Measurements from ENCODE around the gene TMEM59.
A peak's percentile ranks its signal among the peaks of the same experiment; 100 is the strongest.
"Not testable (repeated sequence)": the region's sequence is repeated elsewhere in the genome, so short reads cannot be mapped to it uniquely, and the experiment has no call there.

TMEM59 gene, protein sequence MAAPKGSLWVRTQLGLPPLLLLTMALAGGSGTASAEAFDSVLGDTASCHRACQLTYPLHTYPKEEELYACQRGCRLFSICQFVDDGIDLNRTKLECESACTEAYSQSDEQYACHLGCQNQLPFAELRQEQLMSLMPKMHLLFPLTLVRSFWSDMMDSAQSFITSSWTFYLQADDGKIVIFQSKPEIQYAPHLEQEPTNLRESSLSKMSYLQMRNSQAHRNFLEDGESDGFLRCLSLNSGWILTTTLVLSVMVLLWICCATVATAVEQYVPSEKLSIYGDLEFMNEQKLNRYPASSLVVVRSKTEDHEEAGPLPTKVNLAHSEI

DNA sequence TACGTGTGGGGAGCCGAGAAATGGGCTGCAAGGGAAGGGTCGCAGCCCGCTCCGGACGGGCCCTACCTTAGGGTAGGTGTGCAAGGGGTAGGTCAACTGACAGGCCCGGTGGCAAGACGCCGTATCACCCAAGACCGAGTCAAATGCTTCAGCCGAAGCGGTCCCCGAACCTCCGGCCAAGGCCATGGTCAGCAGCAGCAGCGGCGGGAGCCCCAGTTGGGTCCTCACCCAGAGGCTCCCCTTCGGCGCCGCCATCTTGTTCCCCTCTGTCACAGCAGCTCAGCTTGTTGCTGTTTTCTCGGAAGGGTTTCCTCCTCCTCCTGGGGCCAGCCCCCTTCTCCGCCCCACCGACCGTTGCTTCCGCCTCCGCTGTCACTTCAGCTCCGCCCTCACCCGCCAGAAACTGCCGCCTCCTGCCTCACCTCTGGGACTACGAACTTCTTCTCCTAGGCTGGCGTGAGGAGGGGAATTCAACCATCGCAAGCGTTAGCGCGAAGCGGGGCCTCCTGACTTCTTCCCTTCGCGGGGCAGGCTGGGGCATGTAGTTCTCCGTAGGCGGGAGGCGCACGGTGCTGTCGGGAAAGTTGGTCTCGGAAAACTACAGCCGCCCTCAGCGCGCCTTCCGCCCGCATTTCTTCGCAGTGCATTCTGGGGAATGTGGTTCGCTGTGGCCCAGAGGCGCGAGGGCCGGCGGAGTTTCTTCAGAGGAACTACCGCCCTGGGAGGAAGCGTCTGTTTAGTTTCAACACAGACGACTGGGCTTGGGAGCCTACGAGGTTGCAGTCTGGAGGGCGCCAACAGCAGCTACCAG is at the start of gene TMEM59, which contains the start of gene TCEANC2:
TSS of gene TMEM59 (minus strand) at position 271 of the 811 bp plus-strand sequence. CDS start at position 255, 16 bp downstream.
TSS of gene TCEANC2 (plus strand) at position 675 of the 811 bp plus-strand sequence. CDS start 815 bp downstream, outside the sequence.
- DNase-seq = peak; percentile 98

DNA sequence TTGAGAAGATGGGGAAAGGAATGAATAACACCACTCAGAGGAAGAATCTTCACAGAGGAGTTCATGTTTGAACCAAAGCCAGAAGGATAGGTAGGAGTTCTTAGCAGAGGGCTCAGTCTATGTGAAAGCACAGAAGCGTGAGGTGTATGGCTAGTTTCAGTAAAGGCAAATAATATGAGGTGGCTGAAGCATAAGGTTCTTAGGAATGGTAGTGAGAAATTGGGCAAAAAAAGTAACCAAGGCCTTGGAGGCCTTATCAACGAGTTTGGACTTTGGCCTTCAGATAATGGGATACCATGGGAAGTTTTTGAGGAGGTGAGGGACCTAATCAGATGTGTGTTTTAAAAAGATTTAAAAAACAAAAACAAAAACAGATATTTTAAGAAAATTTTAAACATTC is 47.5 kb upstream of the TMEM59 start:
- DNase-seq = no peak

DNA sequence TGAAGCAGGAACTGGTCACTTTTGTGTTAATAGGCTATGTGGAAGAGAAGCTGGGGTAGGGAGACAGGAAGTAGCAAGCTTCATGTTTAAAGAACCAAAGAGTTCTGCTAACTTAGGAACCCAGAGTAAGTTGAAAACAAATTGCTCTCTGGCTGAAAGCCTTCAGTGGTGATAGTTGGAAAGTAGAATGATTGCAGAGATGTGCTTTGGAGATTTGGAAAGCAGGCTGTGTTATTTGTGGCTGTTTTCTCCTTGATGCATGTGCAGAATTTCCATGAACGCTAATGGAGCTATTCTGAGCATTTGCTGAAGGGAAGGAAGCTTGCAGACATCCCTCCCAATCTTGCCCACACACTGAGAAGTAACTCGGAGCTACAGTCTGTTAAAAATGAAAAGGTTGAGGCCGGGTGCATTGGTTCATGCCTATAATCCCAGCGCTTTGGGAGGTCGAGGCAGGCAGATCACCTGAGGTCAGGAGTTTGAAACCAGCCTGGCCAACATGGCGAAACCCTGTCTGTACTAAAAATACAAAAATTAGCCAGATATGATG is 46.1 kb upstream of the TMEM59 start:
- DNase-seq = no peak

DNA sequence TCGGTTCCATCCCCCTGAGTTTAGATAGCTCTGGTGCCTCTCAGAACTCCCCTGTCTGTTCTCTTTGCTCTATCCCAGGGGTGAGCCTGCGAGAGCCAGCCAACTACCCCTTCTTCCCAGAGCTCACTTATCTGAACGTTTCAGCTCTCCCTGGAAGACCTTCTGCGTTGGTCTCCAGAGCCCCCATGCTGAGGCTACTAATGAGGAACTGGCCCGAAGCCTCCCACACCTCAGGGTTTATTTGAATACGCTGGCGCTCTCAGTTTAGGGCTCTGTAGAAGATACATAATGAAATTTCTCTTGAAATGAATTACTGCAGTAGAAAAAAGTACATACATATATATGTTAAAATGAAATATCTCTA is 43.9 kb upstream of the TMEM59 start:
- no peak for DNase-seq

DNA sequence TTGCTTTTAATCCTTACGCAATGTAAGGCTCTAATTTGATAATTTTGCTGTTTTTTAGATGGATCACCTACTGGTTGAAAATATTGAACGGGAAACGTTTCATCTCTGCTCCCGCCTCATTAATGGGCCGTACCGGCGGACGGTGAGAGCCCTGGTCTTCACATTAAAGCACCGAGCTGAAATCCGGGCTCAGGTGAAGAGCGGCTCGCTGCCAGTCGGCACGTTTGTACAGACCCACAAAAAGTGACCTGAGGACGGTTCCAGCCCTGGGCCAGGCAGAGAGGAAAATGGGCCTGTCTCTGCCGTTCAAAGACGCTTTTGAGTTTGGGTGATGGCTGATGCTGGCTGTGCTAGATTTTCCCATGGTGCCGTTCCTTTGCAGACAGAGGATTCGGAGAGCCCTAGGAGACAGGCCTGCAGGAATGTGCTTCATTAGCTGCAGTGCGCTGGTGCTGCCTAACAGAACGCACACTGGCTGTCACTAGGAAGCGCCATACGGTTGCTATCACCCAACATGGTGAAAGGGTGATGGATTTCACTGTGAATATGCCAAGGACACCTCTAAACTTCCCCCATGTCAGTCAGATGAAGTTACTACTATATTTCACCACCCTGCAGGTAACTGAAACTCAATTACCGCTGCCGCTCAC is 43.3 kb upstream of the TMEM59 start:
- DNase-seq = no peak

DNA sequence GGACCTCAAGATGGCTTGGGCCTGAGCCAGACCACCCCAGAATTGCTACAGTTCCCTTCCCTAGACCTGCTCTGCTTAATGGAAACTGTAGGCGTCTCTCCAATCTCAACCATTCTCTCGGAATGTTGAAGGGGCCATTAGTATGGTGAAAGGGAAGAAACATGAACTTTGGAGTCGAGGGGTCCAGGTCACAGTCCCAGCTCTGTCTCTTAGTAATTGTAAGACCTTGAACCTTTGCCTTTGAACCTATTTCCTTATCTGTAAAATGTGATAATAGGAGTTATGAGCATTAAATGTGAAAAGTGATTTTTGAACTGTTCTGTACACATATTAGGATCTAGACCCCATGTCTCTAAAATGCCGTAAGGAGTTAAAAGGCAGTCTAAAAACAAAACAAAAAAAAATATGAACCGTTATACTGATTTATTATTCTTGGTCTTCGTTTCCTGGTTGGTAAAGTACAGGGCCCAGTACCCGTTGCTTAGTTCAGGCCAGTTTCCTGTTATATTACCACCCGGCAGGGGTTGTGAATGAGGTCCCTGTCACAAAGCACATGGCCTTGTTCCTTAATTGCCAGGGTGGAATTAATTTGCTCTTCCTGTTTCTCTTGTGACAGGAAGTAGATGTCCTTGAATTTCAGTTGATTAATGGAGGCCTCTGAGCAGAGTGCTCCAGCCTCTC is 42.7 kb upstream of the TMEM59 start:
- peak; percentile 3 for DNase-seq

DNA sequence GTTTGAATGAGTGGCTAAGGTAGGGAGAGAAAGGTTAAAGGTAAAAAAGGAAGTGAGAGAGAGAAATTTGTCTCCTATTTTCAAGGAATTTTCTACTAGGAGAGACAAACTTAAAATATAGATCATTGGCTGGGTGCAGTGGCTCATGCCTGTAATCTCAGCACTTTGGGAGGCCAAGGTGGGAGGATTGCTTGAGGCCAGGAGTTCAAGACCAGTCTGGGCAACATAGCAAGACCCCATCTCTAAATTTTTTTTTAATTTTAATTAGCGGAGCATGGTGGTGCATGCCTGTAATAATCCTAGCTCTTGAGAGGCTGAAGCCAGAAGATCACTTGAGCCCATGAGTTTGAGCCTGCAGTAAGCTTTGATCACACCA is 41.7 kb upstream of the TMEM59 start:
- DNase-seq = not testable (repeated sequence)

DNA sequence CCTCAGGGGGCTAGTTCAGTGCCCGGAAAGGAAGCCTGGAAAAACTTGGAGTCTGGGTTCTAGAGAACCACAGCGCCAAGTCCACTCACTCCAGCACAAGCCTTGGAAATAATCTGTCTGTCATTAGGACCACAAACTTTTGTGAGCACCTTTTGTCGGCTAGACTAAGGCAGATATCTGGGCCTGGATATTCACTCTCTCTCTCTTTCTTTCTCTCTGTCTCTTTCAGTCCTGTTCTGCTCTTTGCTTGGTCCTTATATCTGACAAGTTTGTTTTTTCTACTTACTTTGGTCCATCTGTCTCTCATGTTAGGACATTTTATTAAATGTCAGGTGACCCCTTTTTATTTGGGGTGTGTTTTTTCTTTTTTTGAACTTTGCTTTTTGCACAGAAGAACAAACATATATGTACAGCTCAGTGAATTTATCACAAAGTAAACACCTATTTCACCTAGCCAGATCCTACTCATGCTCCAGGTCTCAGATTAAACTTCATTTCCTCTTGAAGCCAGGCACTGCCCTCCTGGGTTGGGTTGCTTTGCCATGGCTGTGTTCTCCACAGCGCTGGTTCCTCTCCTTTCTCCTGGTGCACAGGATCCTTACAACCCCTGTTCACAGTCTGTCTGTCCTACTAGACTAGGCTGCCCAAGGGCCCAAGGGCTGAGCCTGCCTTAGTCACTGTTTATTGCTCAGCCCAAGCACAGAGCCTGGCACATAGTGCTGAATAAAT is 41.2 kb upstream of the TMEM59 start:
- no peak for DNase-seq

DNA sequence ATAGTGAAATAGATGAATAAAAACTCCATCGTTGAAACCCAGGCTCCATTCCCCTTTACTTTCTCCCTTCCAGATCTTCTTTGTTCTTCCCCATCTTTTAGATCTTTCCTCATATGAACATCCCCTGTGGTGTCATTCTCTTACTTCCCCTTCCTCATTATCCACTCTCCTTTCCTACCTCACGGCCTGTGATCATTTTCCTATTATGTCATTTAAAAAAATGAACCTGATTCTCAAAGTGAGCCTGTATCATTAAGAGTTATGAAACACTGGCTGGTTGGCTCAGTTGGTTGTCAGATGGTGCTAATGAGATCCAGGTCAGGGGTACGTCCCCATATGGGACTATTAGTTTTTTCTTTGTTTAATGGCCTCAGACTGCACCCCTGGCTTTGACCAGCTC is 38.7 kb upstream of the TMEM59 start:
- DNase-seq = no peak

DNA sequence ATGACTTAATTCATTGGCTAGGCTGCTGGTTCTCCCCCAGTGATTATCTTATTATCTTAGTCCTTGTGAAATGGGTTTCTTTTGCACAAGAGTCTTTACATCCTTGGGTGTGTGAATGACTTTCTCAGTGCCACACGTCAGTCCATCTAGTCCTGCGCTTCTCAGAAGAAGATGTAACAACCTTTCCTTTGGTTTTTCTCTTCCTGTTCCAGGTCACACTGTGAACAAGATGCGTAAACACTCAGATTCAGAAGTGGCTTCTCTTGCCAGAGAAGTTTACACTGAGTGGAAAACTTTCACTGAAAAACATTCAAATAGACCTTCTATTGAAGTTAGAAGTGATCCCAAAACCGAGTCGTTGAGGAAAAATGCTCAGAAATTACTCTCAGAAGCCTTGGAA is 35.4 kb upstream of the TMEM59 start:
- DNase-seq = no peak

DNA sequence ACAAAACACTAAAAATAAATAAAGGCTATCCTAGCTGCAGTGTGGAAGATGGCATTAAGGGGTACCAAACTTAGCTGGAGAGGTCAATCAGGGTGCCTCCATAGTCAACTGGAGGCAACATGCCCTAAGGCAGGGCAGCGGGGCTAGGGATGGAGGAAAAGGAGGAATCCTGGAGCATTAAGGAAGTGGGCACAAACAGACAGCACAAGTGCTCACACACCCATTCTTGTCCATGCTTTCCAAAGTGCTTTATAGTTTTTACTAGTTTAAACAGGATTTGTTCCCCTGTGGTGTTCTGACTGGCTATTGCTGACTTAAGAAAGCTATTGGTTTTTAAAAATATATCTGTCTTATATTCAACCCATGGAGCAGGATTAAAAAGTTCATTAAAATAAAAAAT is 33.8 kb upstream of the TMEM59 start:
- no peak for DNase-seq

DNA sequence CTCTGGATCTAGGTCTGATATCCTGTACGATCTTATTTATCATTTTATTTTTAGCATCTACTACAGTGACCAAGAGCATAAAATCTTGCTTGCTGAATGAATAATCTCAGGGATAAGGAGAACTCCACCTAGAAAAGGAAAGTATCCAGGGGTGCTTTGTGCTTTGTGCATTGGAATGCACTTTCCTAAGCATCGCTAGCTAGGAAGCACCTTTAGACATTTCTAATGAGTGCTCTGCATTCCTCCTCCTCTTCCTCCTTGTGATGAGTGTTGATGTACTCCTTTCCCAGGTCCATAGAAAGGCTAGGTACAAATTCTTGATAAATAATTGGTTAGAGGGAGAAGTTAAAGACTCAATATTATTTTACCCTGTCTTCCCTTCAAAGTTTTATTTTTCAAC is 31.8 kb upstream of the TMEM59 start:
- DNase-seq = no peak

DNA sequence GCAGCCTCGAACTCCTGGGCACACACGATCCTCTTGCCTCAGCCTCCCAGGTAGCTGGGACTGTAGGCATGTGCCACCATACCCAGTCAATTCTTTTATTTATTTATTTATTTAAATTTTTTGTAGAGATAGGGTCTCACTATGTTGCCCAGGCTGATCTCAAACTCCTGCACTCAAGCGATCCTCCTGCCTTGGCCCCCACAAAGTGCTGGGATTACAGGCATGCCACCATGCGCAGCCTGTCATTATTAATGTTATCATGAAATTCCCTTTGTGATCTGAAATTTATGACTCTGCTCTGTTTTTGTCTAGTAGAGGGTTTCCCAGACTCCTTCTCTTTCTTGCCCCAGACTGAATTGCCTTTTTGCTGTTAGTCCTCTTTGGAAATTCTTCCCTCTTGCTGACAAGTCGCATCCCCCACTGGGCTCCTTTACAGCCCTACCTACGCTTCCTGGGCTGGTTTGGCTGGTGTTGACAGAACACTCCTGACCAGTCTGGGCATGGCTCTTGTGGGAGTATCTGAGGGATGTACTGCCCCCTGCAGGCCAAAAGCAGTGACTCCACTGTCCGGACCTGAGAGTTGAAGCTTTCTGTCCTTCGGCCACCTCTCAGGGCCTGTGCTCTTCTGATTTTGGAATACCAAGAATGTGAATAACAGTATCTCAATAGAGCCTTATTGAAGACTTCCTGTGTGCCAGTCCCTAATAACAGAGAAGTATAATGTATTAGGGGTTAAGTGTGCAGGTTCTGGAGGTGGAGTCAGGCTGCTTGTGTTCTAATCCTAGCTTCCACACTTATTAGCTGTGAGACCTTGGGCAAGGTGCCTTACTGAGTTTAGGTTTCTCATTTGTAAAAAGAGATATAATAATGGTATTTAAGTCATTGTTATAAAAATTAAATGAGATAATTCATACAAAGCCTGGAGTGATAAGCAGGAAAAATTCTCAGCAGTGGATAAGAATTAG is 28.6 kb upstream of the TMEM59 start:
- peak; percentile 45 for DNase-seq

DNA sequence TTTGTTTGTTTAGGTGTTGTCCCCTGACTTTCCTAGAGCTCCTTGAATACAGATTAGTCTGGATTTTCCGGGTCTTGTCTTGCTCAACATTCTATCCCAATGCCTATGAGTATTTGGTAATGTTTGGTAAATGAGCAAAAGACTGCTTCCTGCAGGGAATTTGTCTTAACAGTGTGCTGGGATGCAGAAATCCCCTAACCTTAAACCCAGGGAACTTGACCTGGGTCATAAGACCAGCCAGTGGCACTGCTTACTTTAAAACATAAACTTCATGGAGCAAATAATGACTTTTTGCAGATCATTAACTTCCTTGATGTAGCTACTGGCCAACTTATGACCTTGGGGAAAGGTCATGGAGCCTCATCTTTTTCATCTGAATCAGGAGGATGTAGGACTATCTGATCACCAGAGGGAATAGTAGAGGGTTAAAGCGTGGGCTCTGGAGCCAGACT is 27.6 kb upstream of the TMEM59 start:
- no peak for DNase-seq

DNA sequence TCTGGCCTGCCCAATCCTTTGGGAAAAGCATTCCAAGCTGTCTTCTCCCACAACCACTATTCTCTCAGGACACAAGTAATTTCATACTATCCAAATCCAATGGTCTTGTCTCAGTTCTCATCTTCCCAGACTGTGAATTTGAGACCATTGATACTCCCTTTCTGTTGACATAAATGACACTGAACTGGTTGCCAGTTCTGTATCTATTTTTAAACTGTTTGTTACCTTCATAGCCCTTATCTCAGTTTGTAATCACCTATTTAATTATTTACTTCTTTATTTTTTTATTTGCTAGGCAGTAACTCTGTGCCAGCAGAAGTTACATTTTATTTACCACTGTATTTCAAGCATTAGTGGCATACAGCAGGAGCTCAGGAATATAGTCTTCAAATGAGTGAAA is 24.4 kb upstream of the TMEM59 start:
- no peak for DNase-seq

DNA sequence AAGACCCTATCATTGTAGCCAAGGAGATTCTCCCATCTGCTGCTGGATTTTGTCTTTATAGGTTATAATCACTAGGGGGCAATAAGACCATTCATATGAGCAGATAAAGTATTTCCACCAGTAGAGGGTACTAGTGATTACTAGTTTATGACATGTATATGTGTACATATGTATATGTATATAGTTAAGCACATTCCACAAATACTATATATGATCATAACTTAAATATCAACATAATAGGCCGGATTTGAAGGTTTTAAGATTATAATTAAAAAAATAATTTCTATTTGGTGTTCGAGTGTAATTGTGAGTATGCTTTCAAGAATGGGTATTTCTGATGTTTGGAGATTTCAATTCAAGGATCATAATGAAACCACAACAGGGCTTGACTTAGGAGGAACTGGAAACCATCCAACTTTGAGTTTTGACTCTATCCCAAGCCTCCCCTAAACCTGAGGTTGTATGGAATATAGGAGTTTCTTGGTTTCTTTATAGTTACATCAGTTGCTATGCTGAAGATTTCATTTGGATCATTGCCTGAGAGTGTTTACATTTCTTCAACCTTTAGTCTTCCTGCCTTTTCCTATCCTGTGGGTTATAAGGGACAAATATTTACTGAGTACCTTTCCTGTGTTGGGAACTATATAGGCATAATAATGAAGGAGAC is 17.3 kb upstream of the TMEM59 start:
- DNase-seq = peak; percentile 67

DNA sequence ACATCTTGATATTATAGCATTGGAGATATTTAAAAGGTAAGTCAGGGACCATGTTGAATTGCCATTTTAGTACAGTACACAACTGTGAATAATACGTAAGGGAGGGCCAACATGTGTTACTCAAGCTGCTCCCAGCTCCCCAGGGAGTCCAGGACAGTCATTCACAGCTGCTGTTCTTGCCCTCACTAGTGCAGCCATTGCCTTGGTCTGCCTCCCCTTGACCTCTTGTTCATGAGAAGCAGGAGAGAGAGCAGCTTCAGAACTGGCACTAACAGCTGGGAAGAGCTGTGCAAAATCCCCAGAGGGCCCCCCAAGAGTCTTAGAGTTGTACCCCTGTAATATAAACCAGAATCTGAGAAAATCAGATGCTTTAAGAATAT is 16.8 kb upstream of the TMEM59 start:
- no peak for DNase-seq

DNA sequence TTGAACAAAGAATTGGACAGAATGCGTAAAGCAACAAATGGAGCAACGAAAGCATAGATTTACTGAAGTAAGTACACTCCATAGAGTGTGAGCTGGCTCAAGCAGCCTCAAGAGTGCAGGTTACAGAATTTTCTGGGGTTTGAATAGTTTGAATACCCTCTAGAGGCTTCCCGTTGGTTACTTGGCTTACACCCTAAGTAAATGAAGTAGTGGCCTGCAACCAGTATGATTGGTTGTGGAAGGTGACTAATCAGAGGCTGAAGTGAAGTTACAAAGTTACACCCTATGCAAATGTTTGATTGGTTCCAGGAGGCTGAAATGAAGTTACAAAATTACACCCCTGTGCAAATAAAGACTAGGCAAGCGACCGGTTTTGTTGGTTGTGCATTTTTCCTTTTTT is 11.3 kb upstream of the TMEM59 start:
- no peak for DNase-seq

DNA sequence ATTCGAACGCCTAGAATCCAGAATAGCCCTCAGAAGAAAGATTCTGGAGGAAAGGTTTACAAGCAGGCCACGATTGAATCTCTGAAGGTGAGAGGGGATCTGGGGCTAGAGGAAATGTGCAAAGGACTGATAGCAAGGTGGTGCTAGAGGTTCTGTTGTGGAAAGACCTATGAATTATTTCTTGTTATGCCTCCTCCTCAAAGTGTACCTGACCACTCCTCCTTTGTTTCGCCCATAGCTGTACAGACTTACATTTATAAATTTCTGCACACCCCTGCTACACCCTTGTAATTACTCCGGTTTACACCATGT is 1.4 kb upstream of the TMEM59 start:
- DNase-seq = no peak

DNA sequence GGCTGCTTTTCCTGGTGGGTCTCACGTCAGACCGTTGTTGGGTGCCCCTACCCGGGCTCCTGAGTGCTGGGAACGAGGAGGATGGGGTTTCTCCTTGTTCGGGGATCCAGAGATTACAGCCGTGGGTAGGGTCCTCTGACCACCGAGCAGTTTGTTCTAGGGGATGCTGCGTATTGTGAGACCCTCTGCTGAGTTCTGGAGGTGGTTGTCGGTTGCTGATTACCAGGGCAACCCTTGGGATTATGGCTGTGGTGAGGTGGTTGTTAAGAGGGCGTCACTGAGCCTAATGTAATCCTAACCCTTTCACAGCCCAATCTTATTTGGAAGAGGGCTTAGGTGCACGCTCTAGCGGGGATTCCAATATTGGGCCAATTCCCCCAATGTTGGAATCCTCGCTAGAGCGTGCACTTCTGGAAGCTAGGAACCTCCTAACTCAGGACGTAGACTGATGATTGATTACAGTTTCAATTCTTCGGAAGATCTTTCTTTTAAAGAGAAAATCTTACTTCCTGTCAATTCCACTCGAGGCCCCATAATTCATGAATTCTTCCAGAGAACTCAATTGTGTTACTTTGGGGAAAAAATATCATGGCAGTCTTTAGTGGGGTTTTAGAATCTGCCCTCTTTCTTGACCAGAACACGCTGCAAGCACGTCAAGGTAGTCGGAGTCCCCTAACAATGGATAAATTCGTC is 887 bp upstream of the TMEM59 start:
- peak; percentile 10 for DNase-seq

All from CD4-positive, alpha-beta T cell treated with Interleukin-4 for 4 hours (primary cell).